ENCODE data around the gene SRSF7.
"Not testable (repeated sequence)": the region's sequence is repeated elsewhere in the genome, so short reads cannot be mapped to it uniquely, and the experiment has no call there.

The SRSF7 gene

DNA sequence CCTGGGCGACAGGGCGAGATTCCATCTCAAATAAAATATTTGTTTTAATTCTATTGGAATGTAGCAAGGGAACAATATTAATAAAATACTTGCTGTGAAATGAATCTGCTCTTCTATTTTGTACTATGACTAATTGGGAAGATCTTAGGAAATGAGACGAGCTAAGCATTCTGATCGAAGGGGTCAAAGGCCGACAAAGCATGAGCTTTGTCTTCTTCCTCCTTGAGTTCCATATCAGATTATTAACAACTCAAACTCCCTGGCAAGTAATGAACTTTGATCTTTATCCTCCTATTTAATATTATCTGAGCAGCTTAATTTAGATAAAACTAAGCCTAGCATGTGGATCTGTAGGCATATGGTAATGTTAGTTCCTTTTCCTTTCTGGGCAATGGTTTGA, 42.4 kb upstream of the SRSF7 start:
- DNase-seq (ENCODE audit: low spot score), result no peak
- H3K9me3 ChIP-seq (ENCODE audit: severe bottlenecking), result no peaks in the 10 kb centered on the region
- no peak overlapping the region for H3K4me3 ChIP-seq (ENCODE audit: severe bottlenecking)
- H3K4me1 ChIP-seq (ENCODE audit: insufficient read depth, poor library complexity, severe bottlenecking), result no peaks in the 10 kb centered on the region
- H3K27me3 ChIP-seq (ENCODE audit: insufficient read depth, poor library complexity, severe bottlenecking), result no peaks in the 10 kb centered on the region
- ATAC-seq (ENCODE audit: low read depth), result no peak
- H3K27ac ChIP-seq (ENCODE audit: poor library complexity, severe bottlenecking), result no peak overlapping the region
- TF ChIP-seq CTCF (IDR thresholded peaks at IDR 0.05; ENCODE audit: poor library complexity, severe bottlenecking), result no peak
- no peaks in the 10 kb centered on the region for H3K36me3 ChIP-seq (ENCODE audit: low read depth)

DNA sequence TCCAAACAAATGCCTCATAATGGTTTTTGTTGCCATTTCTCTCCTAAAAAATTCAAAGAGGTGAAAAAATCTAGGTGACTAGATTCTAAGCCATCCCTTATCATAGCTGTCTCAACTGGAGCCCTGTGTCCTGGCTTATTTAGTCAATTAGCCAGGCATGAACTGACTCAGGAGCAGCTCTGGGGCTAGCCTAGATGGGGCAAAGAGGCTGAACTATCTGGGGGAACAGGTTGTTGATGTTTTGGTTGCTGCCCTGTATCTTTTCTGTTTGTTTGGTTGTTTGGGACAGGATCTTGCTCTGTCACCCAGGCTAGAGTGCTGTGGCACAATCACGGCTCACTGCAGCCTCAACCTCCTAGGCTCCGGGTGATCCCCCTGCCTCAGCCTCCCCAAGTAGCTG, 41.6 kb upstream of the SRSF7 start:
- no peaks in the 10 kb centered on the region for H3K4me1 ChIP-seq (ENCODE audit: insufficient read depth, poor library complexity, severe bottlenecking)
- TF ChIP-seq CTCF (IDR thresholded peaks at IDR 0.05; ENCODE audit: poor library complexity, severe bottlenecking), result no peak
- no peaks in the 10 kb centered on the region for H3K9me3 ChIP-seq (ENCODE audit: severe bottlenecking)
- no peaks in the 10 kb centered on the region for H3K36me3 ChIP-seq (ENCODE audit: low read depth)
- DNase-seq (ENCODE audit: low spot score), result no peak
- no peak for ATAC-seq (ENCODE audit: low read depth)
- no peak overlapping the region for H3K4me3 ChIP-seq (ENCODE audit: severe bottlenecking)
- no peak overlapping the region for H3K27ac ChIP-seq (ENCODE audit: poor library complexity, severe bottlenecking)
- H3K27me3 ChIP-seq (ENCODE audit: insufficient read depth, poor library complexity, severe bottlenecking), result no peaks in the 10 kb centered on the region

- not testable (repeated sequence) for ATAC-seq (ENCODE audit: low read depth); H3K27me3 ChIP-seq (ENCODE audit: insufficient read depth, poor library complexity, severe bottlenecking); DNase-seq (ENCODE audit: low spot score); H3K4me1 ChIP-seq (ENCODE audit: insufficient read depth, poor library complexity, severe bottlenecking); H3K36me3 ChIP-seq (ENCODE audit: low read depth); H3K4me3 ChIP-seq (ENCODE audit: severe bottlenecking); H3K27ac ChIP-seq (ENCODE audit: poor library complexity, severe bottlenecking); H3K9me3 ChIP-seq (ENCODE audit: severe bottlenecking)
Observed at GRCh38 chr2:38792321-38792720, 41.2 kb upstream of the SRSF7 start.

- DNase-seq (ENCODE audit: low spot score) (no peak), ATAC-seq (ENCODE audit: low read depth) (no peak)
- Histone ChIP-seq H3K9me3 (ENCODE audit: severe bottlenecking) (no peaks in the 10 kb centered on the region), H3K36me3 (ENCODE audit: low read depth) (no peaks in the 10 kb centered on the region), H3K4me3 (ENCODE audit: severe bottlenecking) (no peak overlapping the region), H3K27me3 (ENCODE audit: insufficient read depth, poor library complexity, severe bottlenecking) (no peaks in the 10 kb centered on the region), H3K27ac (ENCODE audit: poor library complexity, severe bottlenecking) (no peak overlapping the region), H3K4me1 (ENCODE audit: insufficient read depth, poor library complexity, severe bottlenecking) (no peaks in the 10 kb centered on the region)
- no peak for TF ChIP-seq CTCF (IDR thresholded peaks at IDR 0.05; ENCODE audit: poor library complexity, severe bottlenecking)
Observed at GRCh38 chr2:38791744-38792143, 40.6 kb upstream of the SRSF7 start.

DNA sequence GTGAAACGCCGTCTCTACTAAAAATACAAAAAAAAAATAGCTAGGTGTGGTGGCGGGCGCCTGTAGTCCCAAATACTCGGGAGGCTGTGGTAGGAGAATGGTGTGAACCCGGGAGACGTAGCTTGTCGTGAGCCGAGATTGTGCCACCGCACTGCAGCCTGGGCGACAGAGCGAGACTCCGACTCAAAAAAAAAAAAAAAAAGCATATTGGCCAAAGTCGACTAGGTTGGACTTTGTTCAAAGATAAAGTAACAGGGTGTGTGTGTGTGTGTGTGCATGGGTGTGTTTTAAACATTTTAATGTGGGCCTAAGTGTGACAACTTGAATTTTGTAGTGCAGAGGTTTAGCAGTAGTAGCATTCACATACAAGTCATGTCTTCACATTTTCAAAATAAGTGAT, 38.5 kb upstream of the SRSF7 start:
- no peaks in the 10 kb centered on the region for H3K4me1 ChIP-seq (ENCODE audit: insufficient read depth, poor library complexity, severe bottlenecking)
- DNase-seq (ENCODE audit: low spot score), result no peak
- no peaks in the 10 kb centered on the region for H3K27me3 ChIP-seq (ENCODE audit: insufficient read depth, poor library complexity, severe bottlenecking)

More for the DNA sequence above, 38.5 kb upstream of the SRSF7 start:
- no peak overlapping the region for H3K4me3 ChIP-seq (ENCODE audit: severe bottlenecking)
- no peaks in the 10 kb centered on the region for H3K9me3 ChIP-seq (ENCODE audit: severe bottlenecking)
- H3K27ac ChIP-seq (ENCODE audit: poor library complexity, severe bottlenecking), result no peak overlapping the region
- H3K36me3 ChIP-seq (ENCODE audit: low read depth), result no peaks in the 10 kb centered on the region
- no peak for TF ChIP-seq CTCF (IDR thresholded peaks at IDR 0.05; ENCODE audit: poor library complexity, severe bottlenecking)
- no peak for ATAC-seq (ENCODE audit: low read depth)
